GM19395 (cell line): ENCODE data around the gene RAB33B.
A peak's percentile ranks its signal among the peaks of the same experiment; 100 is the strongest.
"Not testable (repeated sequence)": the region's sequence is repeated elsewhere in the genome, so short reads cannot be mapped to it uniquely, and the experiment has no call there.

ENCODE experiments used
- ATAC-seq: cut with Tn5 transposase; IDR thresholded peaks from one replicate; pipeline ENCODE4 v1.9.1; 2021; ENCODE audit warnings: mild to moderate bottlenecking, moderate library complexity; ENCODE audit not compliant: unreplicated experiment

Gene RAB33B

GRCh38 chr4:139454111-139455045 is at the start of gene RAB33B:
Gene RAB33B (plus strand): TSS chr4:139454121. CDS start chr4:139454196, 75 bp downstream.
- peak; percentile 2 for ATAC-seq

GRCh38 chr4:139410312-139410711 is 43.6 kb upstream of the RAB33B start:
- ATAC-seq: no peak

DNA sequence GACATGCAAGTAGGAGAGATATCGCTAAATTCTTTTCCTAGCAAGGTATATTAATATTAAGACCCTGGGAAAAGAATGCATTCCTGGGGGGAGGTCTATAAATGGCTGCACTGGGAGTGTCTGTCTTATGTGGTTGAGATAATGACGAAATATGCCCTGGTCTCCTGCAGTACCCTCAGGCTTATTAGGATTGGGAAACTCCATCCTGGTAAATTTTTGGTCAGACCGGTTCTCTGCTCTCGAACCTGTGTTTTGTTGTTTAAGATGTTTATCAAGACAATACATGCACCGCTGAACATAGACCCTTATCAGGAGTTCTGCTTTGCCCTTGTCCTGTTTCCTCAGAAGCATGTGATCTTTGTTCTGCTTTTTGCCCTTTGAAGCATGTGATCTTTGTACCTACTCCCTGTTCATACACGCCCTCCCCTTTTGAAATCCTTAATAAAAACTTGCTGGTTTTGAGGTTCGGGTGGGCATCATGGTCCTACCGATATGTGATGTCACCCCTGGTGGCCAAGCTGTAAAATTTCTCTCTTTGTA is 39.2 kb upstream of the RAB33B start:
- ATAC-seq: not testable (repeated sequence)

DNA sequence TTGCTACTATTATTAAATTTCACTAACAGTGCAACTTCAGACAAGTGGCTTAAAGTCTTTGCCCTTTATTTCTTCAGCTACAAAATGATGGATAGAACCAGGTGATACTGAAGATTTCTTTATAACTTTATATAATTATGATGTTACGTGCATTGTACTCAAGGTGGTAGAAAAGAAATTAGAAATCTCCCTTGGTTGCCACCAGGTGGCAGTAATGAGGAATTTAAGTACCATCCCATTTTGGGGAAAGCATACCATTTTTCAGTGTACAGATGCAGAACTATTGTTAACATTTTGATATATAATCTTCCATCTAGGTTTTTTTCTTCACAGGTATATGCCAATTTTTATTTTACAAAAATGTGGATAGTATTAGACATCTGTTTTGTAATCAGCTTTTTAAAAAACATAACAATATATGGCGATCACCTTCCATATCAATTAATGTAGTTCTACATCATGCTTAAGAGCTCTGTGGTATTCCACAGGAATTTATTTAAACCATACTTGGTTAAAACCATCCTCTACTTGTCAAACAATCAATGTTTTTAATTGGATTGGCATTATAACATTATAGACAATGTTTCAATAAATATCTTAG is 37.7 kb upstream of the RAB33B start:
- no peak for ATAC-seq

GRCh38 chr4:139419388-139419914 is 34.5 kb upstream of the RAB33B start:
- peak; percentile 86 for ATAC-seq

- ATAC-seq: no peak
Observed at GRCh38 chr4:139420652-139421051, 33.3 kb upstream of the RAB33B start.

DNA sequence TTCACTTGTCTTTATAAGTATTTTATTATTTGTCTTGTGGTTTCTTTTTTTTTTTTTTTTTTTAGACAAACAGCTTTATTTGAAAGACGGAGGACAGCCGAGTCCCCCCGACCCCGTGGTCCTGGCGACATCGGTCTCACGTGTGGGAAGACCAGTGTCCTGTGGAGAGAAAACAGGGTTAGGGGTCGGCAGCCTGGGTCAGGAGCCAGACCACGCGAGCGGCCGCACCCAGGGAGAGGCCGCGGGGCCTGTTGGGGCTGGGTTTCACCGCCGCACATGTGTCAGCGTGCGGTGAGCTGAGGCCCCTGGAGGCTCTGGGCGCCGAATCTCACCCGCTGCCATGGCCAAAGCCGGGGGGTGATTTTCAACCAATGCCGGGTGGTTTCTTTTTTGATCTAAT is 17.8 kb upstream of the RAB33B start:
- no peak for ATAC-seq

GRCh38 chr4:139438141-139438540 is 15.8 kb upstream of the RAB33B start:
- ATAC-seq: no peak

DNA sequence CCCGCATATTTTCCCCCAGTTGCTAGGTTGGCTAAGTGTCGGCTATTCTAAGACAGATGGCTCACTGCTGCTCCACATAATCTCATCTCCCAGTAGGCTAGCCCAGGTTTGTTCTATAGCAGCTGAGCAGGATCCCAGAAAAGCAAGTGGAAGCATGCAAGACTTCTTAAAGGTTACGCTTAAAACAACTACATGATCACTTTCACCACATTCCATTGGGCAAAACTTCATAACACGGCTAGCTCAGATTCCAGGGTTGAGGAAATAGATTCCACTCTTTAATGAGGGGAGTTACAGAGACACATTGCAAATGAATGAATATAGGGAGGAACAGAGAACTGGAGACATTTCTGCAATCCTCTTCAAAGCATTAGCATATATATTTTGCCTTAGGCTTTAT is 12.9 kb upstream of the RAB33B start:
- no peak for ATAC-seq

GRCh38 chr4:139443661-139444060 is 10.3 kb upstream of the RAB33B start:
- no peak for ATAC-seq

GRCh38 chr4:139444881-139445280 is 9.0 kb upstream of the RAB33B start:
- ATAC-seq: not testable (repeated sequence)

DNA sequence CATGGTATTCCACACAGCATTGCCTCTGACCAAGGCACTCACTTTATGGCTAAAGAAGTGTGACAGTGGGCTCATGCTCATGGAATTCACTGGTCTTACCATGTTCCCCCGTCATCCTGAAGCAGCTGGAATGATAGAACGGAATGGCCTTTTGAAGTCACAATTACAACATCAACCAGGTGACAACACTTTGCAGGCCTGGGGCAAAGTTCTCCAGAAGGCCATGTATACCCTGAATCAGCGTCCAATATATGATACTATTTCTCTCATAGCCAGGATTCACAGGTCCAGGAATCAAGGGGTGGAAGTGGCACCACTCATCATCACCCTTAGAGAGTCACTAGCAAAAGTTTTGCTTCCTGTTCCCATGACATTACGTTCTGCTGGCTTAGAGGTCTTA is 6.8 kb upstream of the RAB33B start:
- ATAC-seq: not testable (repeated sequence)

DNA sequence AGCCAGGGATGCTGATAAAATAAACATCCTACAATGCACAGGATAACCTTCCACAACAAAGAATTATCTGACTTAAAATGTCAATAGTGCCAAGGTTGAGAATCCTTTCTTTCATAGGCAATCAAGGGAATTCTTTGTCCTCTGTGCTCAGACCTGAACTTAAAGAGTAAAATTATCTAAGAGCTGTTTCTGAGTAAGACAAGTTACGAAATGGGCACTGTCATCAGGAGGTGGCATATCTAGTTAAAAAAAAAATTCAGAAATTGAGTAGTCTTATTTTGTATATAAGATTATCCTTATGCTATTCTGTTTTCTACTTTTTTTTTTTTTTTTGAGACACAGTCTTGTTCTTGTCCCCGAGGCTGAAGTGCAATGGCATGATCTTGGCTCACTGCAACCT is 3.3 kb upstream of the RAB33B start:
- no peak for ATAC-seq

GRCh38 chr4:139451997-139452396 is 1.9 kb upstream of the RAB33B start:
- ATAC-seq: no peak

DNA sequence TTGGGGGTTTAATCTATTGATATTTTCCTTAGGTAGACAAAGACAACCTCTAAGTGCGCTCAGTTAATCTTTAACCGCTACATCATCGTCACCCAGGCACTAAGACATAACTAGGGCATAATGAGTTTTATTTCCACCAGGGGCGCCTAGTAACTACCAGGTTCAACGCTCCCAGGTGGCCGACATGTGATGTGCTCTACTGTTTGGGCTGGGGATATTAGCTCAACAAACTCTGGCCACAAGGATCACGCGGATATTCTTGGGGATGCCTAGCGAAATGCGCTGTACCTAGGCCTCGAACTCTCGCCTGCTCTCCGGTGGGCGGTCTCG is 915 bp upstream of the RAB33B start:
- ATAC-seq: peak; percentile 65

GRCh38 chr4:139453371-139454110 is 380 bp upstream of the RAB33B start:
- ATAC-seq: peak; percentile 87

DNA sequence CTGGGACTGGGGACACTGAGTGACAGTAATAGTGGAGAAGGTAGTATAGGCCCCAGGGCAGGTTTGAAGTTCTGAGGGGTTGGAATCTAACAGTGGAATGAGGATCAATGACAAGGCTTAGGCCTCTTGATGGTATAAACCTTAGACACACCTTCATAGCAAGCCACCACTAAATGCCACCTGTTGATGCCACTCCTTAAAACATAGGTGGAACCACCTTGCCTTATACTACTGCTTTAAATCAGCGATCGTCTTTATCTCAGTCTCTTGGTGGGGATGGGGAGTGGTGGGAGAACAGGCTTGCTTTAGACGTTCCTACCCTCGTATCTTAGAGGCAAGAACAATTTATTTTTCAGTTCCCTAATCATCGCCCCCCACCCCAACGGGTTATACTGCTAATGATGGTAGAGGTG is 1.2 kb downstream of the RAB33B start:
- ATAC-seq: no peak

- no peak for ATAC-seq
Observed at GRCh38 chr4:139457318-139457717, 3.4 kb downstream of the RAB33B start.

DNA sequence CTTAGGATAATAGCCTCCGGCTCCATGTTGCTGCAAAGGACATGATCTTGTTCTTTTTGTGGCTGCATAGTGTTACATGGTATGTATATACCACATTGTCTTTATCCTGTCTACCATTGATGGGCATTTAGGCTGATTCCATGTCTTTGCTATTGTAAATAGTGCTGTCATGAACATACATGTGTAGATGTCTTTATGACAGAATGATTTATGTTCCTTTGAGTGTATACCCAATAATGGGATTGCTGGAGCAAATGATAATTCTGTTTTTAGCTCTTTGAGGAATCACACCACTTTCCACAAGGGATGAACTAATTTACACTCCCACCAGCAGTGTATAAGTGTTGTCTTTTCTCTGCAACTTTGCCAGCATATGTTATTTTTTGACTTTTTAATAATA is 4.6 kb downstream of the RAB33B start:
- ATAC-seq: no peak

- no peak for ATAC-seq
Observed at GRCh38 chr4:139458999-139459398, 5.1 kb downstream of the RAB33B start.

DNA sequence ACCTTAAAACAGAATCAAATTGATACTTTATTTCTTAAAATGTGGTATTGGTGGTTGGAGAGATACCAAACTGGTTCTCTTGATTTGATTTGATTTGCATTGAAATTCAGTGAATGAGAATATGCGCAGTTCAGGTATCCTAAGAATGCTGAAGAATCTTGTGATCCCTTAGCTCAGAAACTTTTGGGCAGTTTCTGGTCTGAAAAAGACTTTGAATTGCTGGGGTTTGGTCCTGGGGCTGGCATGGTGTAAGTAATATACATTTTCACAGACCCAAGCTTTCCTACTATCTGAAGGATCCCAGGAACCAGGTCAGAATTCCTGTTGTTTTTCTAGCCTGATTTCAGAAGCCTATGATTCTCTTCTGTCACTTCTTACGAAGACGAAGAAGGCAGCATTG is 6.6 kb downstream of the RAB33B start:
- no peak for ATAC-seq
